ENCODE measurements around the gene FRRS1L.

DNA sequence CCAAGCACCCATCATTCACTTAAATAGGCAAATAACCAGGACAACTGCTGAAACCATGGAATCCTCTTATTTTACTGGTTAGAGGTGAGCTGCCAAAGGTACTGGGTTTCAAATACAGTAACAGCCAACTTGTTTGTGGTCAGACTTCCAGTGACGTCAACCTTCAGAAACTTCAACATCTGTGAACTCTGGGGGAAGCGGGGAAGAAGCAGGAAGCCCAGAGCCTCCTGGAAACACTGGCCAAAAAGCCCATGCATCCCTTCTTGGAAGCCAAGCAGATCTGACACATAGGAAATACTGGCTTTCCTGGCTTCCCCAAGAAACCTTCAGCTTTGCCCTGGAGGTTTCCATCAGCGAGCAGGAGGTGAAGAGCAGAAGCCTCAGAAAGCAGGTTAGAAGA is 4.9 kb upstream of the FRRS1L start:
- TF ChIP-seq EZH2 (IDR thresholded peaks at IDR 0.05) (no peak), POLR2AphosphoS5 (IDR thresholded peaks at IDR 0.05; ENCODE audit: borderline replicate concordance, low read depth, low read length) (no peak), FOXP2 (optimal IDR thresholded peaks at IDR 0.05; ENCODE audit: control extremely low read depth, extremely low read length, insufficient read depth) (no peak)
